A673 (cell line): ENCODE data around the gene TBX1.

Experiments
- CTCF ChIP-seq: fragments of 300-800, 200-600 bp; sonication (generic); conservative IDR thresholded peaks from 2 replicates; pipeline ENCODE4 v1.5.1; 2017; ENCODE audit warnings: low read depth, mild to moderate bottlenecking, antibody characterized with exemption, low read length, moderate library complexity, mixed read lengths
- EZH2 ChIP-seq: fragments of 200-600 bp; sonication (generic); IDR thresholded peaks from 2 replicates; pipeline ENCODE4 v1.6.1; 2017; ENCODE audit warnings: borderline replicate concordance, low read depth, mild to moderate bottlenecking, mixed read lengths, antibody characterized with exemption, low read length; ENCODE audit not compliant: poor library complexity, severe bottlenecking

- TF ChIP-seq EZH2 (no peak), CTCF (no peak)
These were observed 50.0 kb downstream of the TBX1 start for GRCh38 chr22:19810381-19811201.
